GM19025 (cell line): Measurements from ENCODE around the gene PACS2.

ENCODE experiments used
- ATAC-seq: cut with Tn5 transposase; IDR thresholded peaks from one replicate; pipeline ENCODE4 v1.9.1; 2021; ENCODE audit warnings: mild to moderate bottlenecking, low read depth, moderate library complexity; ENCODE audit not compliant: unreplicated experiment

The PACS2 gene

DNA sequence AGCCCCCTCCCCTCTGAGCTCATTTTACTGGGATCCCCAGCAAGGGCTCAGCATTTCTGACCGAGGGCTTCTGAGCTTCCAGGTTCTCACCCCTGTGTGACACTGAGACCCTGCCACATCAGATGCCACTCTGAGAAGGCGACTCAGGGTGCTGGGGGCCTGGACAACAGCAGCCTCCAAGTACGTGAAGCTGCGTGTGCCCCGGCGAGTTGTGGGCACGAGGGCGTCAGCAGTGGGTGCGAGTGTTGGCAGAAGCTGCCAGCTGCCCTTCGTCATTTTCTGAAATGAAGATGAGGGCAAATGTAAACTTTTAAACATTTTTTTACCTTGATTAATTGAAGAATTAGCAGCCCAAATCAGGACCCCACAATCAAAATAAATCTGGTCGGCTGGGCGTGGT lies 51.1 kb downstream of the PACS2 start:
- no peak for ATAC-seq

DNA sequence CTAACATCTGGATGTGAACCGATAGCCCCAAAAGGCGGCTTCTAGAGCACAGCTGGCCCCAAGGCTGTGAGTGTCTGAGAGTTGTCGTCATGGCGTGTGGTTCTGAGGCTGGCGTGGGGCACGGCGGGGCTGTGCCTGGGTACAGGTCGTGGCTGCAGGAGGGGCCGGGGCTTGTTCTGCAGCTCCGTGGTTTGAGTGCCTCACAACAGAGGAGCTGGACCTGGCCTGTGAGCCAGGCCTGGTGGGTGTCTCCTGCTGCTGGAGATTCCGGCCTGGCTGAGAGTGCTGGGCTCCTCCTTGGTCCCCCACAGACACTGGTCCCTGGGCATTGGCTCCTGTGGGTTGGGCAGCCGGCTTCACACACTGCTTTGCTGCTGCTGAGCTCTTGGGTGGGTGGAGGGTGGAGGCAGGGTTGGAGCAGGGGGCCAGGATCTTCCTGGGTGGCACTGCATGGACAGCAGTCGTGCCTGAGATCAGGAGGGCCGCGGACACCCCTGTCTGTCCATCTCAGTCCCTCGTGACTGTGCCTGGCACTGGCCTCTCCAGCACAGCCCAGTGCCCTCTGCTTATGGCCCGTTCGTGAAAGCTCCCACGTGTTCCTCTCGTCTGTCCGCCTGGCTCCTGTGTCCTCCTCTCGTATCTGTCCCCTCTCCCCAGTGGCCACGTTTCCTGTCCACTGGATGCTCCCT lies 52.0 kb downstream of the PACS2 start:
- ATAC-seq, result no peak

DNA sequence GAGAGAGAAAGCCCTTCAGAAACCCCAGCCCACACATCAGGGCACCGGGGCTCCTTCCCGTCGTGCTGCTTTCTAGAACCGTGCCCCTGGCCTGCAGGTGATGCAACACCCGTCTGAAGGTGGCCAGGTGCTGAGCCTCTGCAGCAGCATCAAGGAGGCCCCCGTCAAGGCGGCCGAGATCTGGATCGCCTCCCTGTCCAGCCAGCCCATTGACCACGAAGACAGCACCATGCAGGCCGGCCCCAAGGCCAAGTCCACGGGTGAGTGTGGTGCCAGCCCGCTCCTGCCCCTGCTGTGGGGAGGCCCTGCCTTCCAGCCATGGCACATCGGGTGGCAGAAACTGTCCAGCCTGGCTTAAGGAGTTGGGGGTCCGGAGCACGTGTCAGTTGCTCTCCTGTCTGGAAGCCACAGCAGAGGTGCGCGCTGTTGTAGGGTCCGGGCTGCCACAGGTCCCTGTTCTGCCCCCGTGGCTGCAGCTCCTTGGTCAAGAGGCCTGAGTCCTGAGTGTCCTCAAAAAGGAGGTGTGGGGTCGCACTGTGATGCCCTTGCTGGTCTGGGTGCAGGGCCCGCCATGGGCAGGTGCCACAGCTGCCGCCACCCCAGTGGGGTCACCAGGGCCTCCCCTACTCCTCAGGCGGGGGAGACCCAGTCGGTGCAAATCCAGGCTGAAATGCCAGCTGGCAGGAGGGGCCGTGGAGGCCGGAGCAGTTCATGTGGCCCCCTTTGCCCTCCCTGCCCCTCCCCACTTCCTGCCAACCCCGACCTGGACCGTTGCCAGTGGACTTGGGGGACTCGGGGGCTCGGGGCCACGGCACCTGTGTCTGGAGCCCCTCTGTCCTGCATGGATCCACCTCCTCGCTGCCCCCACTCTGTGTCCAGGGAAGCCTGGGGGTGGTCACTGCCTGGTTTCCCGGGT lies 52.8 kb downstream of the PACS2 start:
- ATAC-seq, result no peak

DNA sequence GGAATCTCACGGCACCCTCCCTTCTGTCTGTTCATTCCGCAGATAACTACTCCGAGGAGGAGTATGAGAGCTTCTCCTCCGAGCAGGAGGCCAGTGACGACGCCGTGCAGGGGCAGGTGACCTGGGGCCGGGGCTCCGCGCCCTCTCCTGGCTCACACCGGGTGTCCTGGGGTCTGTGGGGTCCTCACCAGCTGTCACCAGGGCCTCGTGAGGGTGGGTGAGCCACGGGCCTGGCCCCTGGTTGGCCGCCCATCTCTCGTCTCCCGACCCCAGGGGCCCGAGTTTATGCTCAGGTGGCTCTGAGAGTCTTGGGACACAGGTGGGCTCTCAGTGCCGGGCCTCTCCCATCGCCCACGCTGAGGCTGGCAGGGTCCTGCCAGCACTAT lies 53.5 kb downstream of the PACS2 start:
- ATAC-seq, result no peak

DNA sequence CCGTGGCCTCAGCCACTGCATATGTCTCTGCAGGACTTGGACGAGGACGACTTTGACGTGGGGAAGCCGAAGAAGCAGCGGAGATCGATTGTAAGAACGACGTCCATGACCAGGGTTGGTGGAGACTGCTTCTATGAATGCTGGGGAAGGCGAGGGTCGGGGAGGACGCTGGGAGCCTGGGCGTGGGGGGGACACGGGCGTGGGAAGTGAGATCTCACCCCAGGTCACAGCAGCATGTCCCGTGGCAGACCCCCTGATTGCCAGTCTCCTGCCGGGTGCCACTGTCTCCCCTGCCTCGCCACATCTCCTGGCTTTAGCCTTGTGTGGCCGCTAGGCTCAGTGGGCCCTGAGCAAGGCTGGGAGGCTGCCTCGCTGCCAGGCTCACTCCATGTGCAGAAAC lies 53.9 kb downstream of the PACS2 start:
- no peak for ATAC-seq

DNA sequence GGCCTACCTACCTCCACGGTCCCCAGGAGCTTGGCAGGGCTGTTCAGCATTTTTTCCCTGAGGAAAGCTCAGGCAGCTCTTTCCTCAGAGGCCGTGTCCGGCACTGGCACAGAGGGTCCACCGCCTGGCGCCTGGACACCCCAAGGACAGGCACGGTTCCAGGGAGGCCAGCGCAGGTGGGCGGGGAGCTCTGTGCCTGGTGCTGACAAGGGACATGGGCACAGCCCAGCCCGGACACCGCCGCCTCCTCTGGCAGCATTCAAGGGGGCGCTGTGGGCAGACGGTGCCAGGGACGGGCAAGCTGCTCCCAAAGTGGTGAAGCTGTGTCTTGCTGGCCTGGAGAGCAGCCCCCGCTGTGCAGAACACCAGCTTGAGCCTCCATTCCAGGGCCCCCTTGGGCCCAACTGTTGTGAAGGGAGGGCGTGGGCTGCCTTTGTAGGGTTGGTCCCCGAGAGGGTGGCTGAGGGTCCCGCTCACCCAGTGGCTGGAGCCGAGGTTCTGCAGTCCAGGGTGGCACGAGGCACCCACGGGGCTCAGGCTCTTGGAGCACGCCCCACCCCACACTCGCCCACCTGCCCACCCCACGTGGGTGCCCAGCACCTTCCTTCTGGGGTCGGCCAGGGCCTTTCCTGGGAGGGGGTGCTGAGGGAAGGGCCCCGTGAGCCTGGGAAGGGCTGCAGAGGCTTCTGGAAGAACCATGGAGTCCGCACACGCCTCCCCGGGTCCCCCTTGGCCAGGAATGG lies 54.5 kb downstream of the PACS2 start:
- ATAC-seq, result no peak

DNA sequence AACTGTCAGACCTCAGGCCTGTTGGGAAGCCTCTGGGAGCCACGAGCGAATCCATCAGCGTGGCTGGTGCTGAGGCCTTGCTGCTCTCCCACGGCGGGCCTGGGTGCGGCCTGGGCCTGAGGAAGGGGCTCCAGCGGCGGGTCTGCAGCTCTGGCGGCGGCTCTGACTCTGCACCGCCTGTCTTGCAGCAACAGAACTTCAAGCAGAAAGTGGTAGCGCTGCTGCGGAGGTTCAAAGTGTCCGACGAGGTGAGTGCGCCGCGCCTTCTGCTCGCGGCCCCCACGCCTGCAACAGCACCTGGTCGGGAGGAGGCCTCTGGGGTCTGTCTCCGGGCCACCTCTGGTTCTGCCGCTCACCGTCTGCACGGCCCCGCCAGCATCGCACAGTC lies 55.1 kb downstream of the PACS2 start:
- ATAC-seq, result no peak

DNA sequence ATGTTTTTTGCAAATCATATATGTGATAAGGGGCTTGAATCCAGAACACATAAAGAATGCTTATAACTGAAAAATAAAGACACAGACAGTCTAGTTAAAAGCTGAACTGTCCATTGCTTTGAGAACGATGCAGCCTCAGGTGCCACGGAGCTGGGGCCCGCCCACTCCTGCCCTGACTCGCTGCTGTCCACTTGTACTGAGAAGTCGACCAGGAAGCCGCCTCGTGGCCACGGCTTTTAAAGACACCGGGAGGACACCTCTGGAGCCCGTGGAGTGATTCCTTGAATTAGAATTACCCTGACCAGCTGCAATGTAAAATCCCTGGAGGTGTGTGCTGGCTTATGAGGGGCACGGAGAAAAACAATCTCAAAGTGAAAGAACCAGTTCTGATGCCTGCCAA lies 59.8 kb downstream of the PACS2 start:
- no peak for ATAC-seq

DNA sequence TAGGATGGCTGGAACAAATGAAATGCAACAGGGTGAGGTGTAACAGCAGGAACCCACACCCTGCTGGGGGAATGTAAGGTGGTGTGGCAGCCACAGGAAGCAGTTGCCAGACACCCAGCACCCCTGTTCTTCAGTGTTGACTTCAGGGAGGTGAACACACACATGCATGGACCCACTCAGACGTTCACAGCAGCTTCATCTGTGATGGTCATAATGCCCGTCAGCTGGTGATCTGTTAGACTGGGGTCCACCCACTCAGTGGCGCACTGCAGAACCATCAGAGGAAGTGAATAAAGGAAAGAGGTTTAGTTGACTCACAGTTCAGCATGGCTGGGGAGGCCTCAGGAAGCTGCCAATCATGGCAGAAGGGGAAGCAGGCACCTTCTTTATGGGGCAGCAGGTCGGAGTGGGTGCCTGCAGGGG lies 61.1 kb downstream of the PACS2 start:
- ATAC-seq, result no peak

DNA sequence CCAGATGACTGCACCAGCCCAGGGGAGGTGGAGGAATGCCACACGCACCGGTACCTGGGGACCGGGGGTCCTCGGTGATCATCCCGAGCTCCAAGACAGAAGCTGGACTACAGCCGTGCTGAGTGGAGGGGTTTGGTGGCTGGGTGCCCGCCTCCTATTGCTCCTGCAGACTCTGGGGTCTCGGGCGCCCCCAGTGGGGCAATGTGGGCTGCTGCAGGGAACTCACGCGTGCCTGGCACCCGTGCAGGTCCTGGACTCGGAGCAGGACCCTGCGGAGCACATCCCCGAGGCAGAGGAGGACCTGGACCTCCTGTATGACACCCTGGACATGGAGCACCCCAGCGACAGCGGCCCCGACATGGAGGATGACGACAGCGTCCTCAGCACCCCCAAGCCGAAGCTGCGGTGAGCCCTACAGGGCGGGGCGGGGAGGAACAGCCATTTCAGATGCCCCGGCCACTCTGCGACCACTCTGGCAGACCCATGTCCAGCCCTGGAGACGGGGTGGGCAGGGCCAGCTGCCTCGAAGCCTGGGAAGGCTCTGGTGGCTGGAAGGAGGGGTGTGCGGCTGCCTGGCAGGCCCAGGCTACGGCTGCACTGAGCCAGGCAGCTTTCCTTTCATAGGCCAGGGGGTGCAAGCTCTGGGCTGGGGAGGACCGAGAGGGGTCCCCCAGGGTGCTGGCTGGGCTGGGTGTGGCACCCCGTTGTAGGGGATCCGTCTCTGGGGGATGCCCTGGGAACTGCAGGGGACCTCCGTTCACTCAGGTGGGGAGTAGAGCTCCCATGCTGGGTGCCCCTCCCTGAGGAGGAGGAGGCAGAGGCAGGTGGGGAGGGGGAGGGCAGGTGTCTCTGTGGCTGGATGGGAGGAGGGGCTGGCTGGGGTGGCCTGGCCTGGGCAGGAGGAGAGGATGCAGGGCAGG lies 62.2 kb downstream of the PACS2 start:
- no peak for ATAC-seq

DNA sequence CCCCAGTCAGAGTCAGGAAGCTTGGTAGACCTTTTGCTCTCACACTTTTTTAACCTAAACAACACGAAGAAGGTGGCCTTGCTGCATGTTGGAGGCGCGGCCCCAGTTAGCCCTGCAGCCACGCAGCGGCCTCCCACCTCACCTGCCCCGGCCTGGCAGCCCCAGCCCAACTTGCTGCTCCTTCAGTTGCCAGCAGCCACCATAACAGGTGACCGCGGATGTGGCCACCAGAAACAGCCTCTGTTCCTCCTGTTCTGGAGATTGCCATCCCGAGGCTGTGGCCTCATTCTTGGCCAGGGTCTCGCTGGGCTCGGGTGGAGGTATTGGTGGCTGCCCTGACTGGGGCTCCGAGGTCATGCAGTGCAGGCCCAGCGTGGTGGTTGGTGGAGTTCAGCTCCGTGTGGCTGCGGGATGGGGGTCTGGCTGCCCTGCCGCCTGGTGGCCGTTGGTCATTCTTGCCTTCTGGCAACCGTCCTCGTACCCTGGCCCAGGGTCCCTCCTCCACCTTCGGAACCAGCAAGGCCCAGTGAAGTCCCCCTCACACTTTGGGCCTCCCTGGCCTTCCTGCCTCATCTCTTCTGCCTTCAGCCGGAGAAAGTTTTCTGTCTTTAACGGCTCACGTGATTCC lies 63.1 kb downstream of the PACS2 start:
- no peak for ATAC-seq

DNA sequence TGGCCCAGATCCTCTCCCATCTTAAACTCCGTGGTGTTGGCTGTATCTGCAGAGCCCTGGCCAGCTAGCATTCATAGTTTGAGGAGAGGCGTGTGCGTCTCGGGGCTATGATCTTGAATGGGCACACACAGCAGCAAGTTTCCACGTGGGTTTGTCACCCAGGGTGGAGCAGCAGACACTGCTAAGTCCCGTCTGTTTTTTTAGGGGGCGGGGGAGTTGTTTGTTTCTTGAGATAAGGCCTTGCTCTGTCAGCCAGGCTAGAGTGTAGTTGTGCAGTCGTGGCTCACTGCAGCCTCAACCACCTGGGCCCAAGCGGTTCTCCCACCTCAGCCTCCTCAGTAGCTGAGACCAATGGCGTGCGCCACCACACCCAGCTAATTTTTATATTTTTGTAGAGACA lies 63.7 kb downstream of the PACS2 start:
- no peak for ATAC-seq

DNA sequence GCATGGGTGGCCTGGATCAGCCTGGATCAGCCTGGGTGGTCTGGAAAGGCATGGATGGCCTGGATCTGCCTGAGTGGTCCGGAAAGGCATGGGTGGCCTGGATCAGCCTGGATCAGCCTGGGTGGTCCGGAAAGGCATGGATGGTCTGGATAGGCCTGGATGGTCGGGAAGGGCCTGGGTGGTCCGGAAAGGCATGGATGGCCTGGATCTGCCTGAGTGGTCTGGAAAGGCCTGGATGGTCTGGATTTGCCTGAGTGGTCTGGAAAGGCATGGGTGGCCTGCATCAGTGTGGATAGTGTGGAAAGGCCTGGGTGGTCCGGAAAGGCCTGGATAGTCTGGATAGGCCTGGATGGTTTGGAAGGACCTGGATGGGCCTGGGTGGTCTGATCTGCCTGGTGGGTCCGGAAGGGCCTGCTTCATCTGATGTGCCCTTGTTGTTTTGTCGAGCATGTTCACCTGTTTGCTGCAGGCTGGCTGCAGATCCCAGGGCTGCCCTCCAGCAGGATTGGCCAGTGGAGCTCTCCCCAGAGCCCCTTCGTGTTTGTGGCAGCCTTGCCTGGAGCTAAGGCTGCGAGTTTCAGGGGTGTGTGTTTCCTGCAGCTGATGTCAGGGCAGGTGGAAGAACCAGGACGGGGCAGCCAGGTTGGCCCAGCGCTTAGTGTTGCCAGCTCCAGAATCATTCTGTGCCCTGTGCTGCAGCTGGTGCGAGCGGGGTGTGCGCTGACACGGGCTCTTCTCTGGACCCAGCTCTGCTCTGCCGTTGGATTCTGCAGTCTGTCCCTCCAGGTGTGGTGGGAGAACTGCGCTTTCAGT lies 64.5 kb downstream of the PACS2 start:
- ATAC-seq, result no peak

DNA sequence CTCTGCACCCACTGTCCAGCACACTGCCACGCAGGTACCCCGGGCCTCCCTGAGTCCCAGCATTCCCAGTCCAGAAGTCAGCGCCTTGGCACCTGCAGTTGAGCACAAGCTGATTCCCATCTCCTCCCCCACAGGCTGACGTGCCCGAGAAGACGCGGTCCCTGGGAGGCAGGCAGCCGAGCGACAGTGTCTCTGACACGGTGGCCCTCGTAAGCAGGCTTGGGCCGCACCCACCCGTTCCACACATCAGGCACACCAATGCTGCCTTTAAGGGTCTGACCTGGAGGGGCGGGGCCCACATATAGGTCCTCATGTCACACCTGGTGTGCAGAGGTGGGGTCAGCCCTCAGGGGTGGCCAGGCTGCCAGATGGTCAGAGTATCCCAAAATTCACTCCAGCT lies 65.4 kb downstream of the PACS2 start:
- ATAC-seq, result no peak

DNA sequence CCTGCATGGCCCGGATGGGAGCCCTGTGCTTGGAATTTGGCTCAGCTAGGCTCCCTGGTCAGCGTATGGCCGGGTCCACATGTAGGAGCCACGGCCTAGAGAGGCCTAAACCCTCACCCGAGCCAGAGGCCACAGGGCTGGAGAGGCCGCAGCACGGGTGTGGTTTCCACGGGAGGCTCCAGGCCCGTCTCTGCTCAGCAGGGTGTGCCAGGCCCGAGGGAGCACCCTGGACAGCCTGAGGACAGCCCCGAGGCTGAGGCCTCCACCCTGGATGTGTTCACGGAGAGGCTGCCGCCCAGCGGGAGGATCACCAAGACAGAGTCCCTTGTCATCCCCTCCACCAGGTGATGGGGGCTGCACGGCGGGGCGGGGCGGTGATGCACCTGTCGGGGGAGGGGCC lies 66.2 kb downstream of the PACS2 start:
- no peak for ATAC-seq

DNA sequence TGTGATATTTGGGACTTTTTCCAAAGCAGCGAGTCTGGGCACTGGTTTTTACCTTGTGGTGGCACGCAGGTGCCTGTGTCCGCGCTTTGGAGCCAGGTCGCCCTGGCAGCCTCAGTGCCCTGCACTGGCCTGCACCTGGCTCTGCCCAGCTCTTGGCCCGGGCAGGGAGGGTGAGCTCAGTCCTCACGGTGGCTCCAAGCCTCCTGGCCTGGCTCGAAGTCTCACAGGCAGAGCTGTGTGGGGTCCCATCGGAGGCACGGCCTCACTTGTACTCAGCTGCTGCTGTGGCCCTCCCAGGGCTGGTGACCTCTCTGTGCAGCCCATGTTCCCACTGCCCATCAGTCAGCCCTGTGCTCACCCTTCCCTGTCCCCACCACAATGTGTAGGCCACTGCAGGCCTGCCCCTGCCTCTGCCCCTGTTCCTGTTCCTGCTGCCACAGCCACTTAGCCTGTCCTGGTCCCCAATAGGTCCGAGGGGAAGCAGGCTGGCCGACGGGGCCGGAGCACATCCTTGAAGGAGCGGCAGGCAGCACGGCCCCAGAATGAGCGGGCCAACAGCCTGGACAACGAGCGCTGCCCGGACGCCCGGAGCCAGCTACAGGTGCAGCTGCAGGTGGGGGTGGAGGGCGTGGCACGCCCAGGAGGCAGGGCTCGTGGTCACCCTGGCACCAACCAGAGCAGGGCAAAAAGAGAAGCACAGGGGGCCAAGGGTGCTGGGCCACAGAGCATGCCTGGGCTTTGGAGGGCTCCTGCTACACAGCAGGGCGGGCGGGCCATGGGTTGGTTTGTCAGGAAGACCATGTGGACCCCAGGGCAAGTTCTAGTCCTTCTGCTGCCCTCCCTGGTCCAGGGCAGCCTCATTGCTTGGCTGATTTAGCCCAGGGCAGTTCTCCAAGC lies 67.1 kb downstream of the PACS2 start:
- no peak for ATAC-seq

DNA sequence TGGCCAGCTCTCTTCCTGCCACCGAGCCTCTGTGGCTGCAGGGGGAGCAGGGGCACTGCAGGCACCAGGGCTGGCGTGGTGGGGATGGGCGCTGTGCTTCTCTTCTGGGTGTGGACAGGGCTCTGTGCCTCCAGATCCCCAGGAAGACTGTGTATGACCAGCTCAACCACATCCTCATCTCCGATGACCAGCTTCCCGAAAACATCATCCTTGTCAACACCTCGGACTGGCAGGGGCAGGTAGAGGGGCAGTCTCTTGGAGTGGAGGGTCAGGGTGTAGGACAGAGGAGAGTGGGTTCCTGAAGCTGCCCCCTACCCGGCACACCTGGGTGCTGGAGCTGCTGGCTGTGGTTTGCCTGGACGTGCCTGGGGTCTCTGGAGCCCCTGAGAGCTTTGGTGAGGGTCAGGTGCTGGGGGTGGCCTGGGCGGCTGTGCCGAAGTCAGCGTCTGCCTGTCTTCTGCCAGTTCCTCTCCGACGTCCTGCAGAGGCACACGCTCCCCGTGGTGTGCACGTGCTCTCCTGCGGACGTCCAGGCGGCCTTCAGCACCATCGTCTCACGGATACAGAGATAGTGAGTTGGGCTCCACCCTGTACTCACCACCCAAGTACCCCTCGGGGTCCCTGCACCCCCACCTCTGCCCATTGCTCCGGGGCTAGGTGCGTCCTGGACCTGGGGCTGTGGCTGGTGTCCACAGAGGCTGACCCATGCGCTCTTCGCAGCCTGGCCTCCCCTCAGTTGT lies 68.0 kb downstream of the PACS2 start:
- ATAC-seq, result no peak
